Progenitor cell of endocrine pancreas (in vitro differentiated cells): ENCODE results near the gene EFL1. TPM values are rescaled to one million over a fixed set of nuclear protein-coding genes. Genes with fewer than 3 reads are reported as not detected.

Experiments used
- DNase-seq: peaks from one replicate; pipeline ENCODE4 v3.0.0; 2021; ENCODE audit warnings: low spot score; ENCODE audit not compliant: unreplicated experiment
- H3K27ac Mint-ChIP-seq: 2 replicates; pipeline ENCODE4 v1.8.0; 2021; ENCODE audit warnings: mild to moderate bottlenecking, moderate library complexity, mixed read lengths
- H3K27me3 Mint-ChIP-seq: 2 replicates; pipeline ENCODE4 v1.8.0; 2021; ENCODE audit warnings: mixed read lengths
- H3K36me3 Mint-ChIP-seq: 2 replicates; pipeline ENCODE4 v1.8.0; 2022; ENCODE audit warnings: mixed read lengths; ENCODE audit not compliant: insufficient read depth
- H3K4me1 Mint-ChIP-seq: 2 replicates; pipeline ENCODE4 v1.8.0; 2021; ENCODE audit warnings: low read depth, mixed read lengths
- H3K4me3 Mint-ChIP-seq: 2 replicates; pipeline ENCODE4 v1.8.0; 2021; ENCODE audit warnings: low read depth, mild to moderate bottlenecking, moderate library complexity, mixed read lengths
- H3K9me3 Mint-ChIP-seq: 2 replicates; pipeline ENCODE4 v1.8.0; 2021; ENCODE audit warnings: low read depth, mixed read lengths
- total RNA-seq: library from RNA; stranded (reverse); gene quantifications from 2 replicates; pipeline ENCODE4 v1.2.1, GENCODE V29; 2021
- TF ChIP-seq, protein P1 (sequence below): fragments of 200-600 bp; sonication (generic); IDR thresholded peaks from one replicate; pipeline ENCODE4 v1.5.0; 2021; ENCODE audit warnings: antibody characterized with exemption, mild to moderate bottlenecking; ENCODE audit not compliant: unreplicated experiment

EFL1 gene
- total RNA-seq, 1 donor from 2014 or later, result 31.1 TPM

DNA sequence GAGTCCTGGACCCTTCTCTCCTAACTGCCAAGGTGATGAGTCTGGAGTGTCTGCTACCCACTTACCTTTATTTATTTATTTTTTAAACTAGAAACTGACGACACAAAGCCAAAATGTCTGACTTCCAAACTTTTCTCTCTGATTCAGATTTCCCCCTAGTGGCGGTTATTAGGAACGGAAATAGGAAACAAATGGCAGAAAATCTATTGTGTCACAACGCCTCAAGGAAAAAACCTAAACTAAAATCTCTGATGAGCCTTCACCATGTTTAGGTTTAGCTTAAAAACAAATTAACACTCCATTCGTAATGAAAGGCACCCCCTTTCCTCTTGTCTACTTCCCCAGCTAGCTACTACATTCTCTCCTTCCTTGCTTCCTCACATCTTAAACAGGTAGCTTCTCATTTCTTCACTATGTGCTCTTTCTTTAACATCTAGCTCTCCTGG is 122.7 kb downstream of the EFL1 start:
- no peak for DNase-seq
- Mint-ChIP-seq H3K4me3 (no peak overlapping the region), H3K9me3 (no peaks in the 10 kb centered on the region), H3K36me3 (peaks cover 8% of the 10 kb centered on the region), H3K27ac (peak overlapping the region; percentile 31), H3K27me3 (no peaks in the 10 kb centered on the region), H3K4me1 (peaks cover 9% of the 10 kb centered on the region)
- TF ChIP-seq, protein P1, sequence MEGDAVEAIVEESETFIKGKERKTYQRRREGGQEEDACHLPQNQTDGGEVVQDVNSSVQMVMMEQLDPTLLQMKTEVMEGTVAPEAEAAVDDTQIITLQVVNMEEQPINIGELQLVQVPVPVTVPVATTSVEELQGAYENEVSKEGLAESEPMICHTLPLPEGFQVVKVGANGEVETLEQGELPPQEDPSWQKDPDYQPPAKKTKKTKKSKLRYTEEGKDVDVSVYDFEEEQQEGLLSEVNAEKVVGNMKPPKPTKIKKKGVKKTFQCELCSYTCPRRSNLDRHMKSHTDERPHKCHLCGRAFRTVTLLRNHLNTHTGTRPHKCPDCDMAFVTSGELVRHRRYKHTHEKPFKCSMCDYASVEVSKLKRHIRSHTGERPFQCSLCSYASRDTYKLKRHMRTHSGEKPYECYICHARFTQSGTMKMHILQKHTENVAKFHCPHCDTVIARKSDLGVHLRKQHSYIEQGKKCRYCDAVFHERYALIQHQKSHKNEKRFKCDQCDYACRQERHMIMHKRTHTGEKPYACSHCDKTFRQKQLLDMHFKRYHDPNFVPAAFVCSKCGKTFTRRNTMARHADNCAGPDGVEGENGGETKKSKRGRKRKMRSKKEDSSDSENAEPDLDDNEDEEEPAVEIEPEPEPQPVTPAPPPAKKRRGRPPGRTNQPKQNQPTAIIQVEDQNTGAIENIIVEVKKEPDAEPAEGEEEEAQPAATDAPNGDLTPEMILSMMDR, result peak; percentile 71

DNA sequence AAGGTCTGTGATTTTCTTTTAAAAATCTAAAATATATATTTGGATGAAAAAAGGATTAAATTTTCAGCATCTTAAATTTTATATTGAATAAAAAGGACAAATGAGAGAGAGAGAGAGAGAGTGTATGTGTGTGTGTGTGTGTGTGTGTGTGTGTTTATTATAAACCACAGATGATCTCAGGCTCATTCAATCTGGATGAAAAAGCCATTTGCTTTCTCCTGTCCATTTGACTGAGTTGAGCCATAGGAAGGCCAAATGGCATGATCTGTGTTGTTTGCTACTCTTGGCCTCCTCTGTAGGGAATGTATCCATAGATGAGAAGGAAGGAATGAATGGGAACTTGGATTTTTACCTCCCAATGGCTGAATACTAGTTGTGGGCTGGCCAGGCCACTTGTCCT is 124.2 kb downstream of the EFL1 start:
- Mint-ChIP-seq H3K27ac (no peak overlapping the region), H3K4me1 (peaks cover 9% of the 10 kb centered on the region), H3K27me3 (no peaks in the 10 kb centered on the region), H3K9me3 (no peaks in the 10 kb centered on the region), H3K36me3 (peaks cover 8% of the 10 kb centered on the region), H3K4me3 (no peak overlapping the region)
- DNase-seq, result no peak
- TF ChIP-seq, protein P1, result no peak

DNA sequence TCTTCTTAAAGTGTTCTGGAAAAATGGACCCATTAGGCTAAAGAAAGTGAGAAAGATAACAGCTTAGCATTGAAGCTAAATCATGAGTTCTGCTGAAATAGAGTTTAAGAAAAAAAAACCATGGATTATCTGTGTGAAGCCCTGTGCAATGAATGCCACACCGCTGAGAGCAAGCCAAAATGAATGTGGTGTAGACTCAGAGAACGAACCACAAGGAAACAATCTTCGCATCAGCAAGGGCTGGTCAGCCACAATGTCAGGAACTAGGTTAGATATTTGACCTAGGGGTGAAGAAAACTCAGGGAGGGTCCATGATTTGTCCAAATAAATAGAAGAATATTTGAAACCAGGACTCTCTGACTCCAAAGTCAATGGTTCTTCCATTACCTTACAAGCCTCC is 125.3 kb downstream of the EFL1 start:
- Mint-ChIP-seq H3K9me3 (no peaks in the 10 kb centered on the region), H3K4me1 (peaks cover 9% of the 10 kb centered on the region), H3K27me3 (no peaks in the 10 kb centered on the region), H3K36me3 (peaks cover 8% of the 10 kb centered on the region), H3K4me3 (no peak overlapping the region), H3K27ac (no peak overlapping the region)
- TF ChIP-seq, protein P1, result no peak
- no peak for DNase-seq

DNA sequence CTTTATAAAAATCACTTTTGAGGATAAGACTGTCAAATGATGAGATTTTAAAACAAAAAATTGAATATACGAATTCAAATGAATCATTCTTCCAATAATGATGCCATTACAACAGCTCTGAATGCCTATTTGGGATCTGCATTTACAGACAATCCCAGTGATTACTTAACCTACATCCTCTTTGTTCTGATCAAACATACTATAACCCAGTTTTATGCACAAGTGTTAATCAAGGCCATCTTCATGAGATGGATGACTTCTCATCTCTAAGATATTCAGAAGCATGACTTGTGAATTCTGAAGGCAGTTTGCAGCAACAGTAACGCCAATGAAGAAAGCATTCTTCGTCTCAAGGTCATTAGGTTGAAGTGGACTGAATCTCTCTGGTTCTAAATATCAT is 126.4 kb downstream of the EFL1 start:
- no peaks in the 10 kb centered on the region for H3K9me3 Mint-ChIP-seq
- H3K4me1 Mint-ChIP-seq, result peaks cover 12% of the 10 kb centered on the region
- no peak for DNase-seq
- H3K36me3 Mint-ChIP-seq, result peaks cover 10% of the 10 kb centered on the region
- no peak overlapping the region for H3K4me3 Mint-ChIP-seq
- TF ChIP-seq, protein P1, result no peak
- H3K27ac Mint-ChIP-seq, result no peak overlapping the region
- H3K27me3 Mint-ChIP-seq, result no peaks in the 10 kb centered on the region

DNA sequence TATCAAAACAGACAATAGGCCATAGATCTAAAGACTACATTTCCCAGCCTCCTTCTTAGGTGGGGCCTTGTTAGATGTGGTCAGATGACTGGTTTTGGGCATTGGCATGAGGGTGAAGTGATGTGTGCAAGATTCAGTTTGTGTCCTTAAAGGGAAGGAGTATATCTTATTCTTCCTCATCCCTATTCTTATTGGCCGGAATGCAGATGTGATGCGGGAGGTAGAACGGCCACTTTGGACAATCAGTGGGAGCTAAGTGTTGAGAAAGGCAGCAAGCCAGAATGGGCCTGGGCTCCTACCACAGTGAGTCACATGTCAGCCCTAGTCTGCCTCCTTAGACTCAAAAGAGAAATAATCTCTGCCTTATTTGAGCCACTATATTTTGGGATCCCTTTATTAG is 126.9 kb downstream of the EFL1 start:
- Mint-ChIP-seq H3K4me3 (no peak overlapping the region), H3K4me1 (peaks cover 10% of the 10 kb centered on the region), H3K9me3 (no peaks in the 10 kb centered on the region), H3K27me3 (no peaks in the 10 kb centered on the region), H3K27ac (no peak overlapping the region), H3K36me3 (peaks cover 10% of the 10 kb centered on the region)
- DNase-seq, result no peak
- TF ChIP-seq, protein P1, result no peak
